Liver (tissue), 9 donors: ENCODE results near the gene ACTR10. TPM values are rescaled to one million over a fixed set of nuclear protein-coding genes. Genes with fewer than 3 reads are reported as not detected.

ENCODE experiments used
- DNase-seq: peaks from one replicate; pipeline ENCODE4 v3.0.0-alpha.2; 2017; ENCODE audit warnings: low spot score
- H3K27ac ChIP-seq, 2 donors: one replicate each; pipeline ENCODE4 v1.7.0; 2013; ENCODE audit warnings: inconsistent platforms in 2 of 2, low read length in 2 of 2, control low read depth in 1 of 2, low read depth in 1 of 2, mild to moderate bottlenecking in 1 of 2
- H3K27me3 ChIP-seq, 4 donors: one replicate each; pipeline versions ENCODE4 v1.6.1 to v1.7.0; 2013; ENCODE audit warnings: low read length in 3 of 4, inconsistent platforms in 1 of 4, mild to moderate bottlenecking in 1 of 4, moderate library complexity in 1 of 4; ENCODE audit not compliant: control insufficient read depth in 4 of 4, insufficient read depth in 4 of 4
- H3K36me3 ChIP-seq, 4 donors: one replicate each; pipeline versions ENCODE4 v1.6.1 to v1.7.0; 2013; ENCODE audit warnings: low read length in 3 of 4, mild to moderate bottlenecking in 3 of 4, low read depth in 1 of 4, moderate library complexity in 1 of 4; ENCODE audit not compliant: control insufficient read depth in 4 of 4, insufficient read depth in 3 of 4
- H3K4me1 ChIP-seq, 4 donors: one replicate each; pipeline versions ENCODE4 v1.6.1 to v1.7.0; 2013; ENCODE audit warnings: low read length in 3 of 4, mild to moderate bottlenecking in 3 of 4, moderate library complexity in 1 of 4; ENCODE audit not compliant: control insufficient read depth in 4 of 4, insufficient read depth in 4 of 4
- H3K4me3 ChIP-seq, 3 donors: one replicate each; pipeline versions ENCODE4 v1.6.1 to v1.7.0; 2013; ENCODE audit warnings: low read length in 3 of 3, control low read depth in 1 of 3, low read depth in 1 of 3, mild to moderate bottlenecking in 1 of 3
- H3K9ac ChIP-seq, 2 donors: one replicate each; pipeline ENCODE4 v1.7.0; 2013; ENCODE audit warnings: low read length in 2 of 2, mild to moderate bottlenecking in 2 of 2, moderate library complexity in 2 of 2, control low read depth in 1 of 2, low read depth in 1 of 2
- H3K9me3 ChIP-seq, 4 donors: one replicate each; pipeline versions ENCODE4 v1.6.1 to v1.7.0; 2013; ENCODE audit warnings: low read length in 3 of 4; ENCODE audit not compliant: control insufficient read depth in 4 of 4
- EGR1 ChIP-seq, 2 donors: IDR thresholded peaks; 2 replicates each; pipeline ENCODE4 v1.6.1; 2016 to 2018; ENCODE audit warnings: antibody characterized with exemption in 2 of 2, low read depth in 2 of 2
- HNF4A ChIP-seq, 2 donors: conservative IDR thresholded peaks; 2 replicates each; pipeline ENCODE4 v1.6.1; 2016; ENCODE audit warnings: antibody characterized with exemption in 2 of 2, mild to moderate bottlenecking in 2 of 2
- JUND ChIP-seq, 2 donors: IDR thresholded peaks; 2 replicates each; pipeline ENCODE4 v1.6.1; 2016; ENCODE audit warnings: antibody characterized with exemption in 2 of 2
- NR2F2 ChIP-seq: IDR thresholded peaks from 2 replicates; pipeline ENCODE4 v1.6.1; 2016; ENCODE audit warnings: antibody characterized with exemption
- RXRA ChIP-seq, 2 donors: IDR thresholded peaks; 2 replicates each; pipeline ENCODE4 v1.6.1; 2017 to 2018; ENCODE audit warnings: antibody characterized with exemption in 2 of 2, mild to moderate bottlenecking in 1 of 2
- SP1 ChIP-seq: IDR thresholded peaks from 2 replicates; pipeline ENCODE4 v1.6.1; 2018; ENCODE audit warnings: antibody characterized with exemption, mild to moderate bottlenecking
- TAF1 ChIP-seq: conservative IDR thresholded peaks from 2 replicates; pipeline ENCODE4 v1.6.1; 2016; ENCODE audit warnings: antibody characterized with exemption, mild to moderate bottlenecking
- YY1 ChIP-seq: IDR thresholded peaks from 2 replicates; pipeline ENCODE4 v1.6.1; 2016; ENCODE audit warnings: antibody characterized with exemption, mild to moderate bottlenecking
- WGBS: extraction: QIAGEN DNeasy Blood & Tissue Kit; methylation state at CpG from one replicate; pipeline ENCODE4 v1.1.7; 2013; 5-methylcytosine and 5-hydroxymethylcytosine counted together
- polyA plus RNA-seq, 2 donors: library from polyadenylated mRNA; stranded (reverse) in 1 of 2; unstranded in 1 of 2; fragments of 200-250 nt in 1 of 2; fragments of >200 nt in 1 of 2; fragmentation: Nextera tagmentation in 1 of 2; extraction: Ambion mirVana in 1 of 2; gene quantifications; one replicate each; pipeline versions ENCODE4 v1.2.1 to v1.2.3, GENCODE V29; 2013 to 2015
- total RNA-seq, 2 donors: library from RNA; depleted of rRNA; stranded (reverse); fragments of >200 nt; gene quantifications; one replicate each; pipeline ENCODE4 v1.2.3, GENCODE V29; 2014
- TF ChIP-seq, protein P1 (sequence below): IDR thresholded peaks from 2 replicates; pipeline ENCODE4 v1.6.1; 2016; ENCODE audit warnings: antibody characterized with exemption
- TF ChIP-seq, protein P2 (sequence below): IDR thresholded peaks from 2 replicates; pipeline ENCODE4 v1.6.1; 2016; ENCODE audit warnings: antibody characterized with exemption
- TF ChIP-seq, protein P3 (sequence below): fragments of 150-350 bp; IDR thresholded peaks from 2 replicates; pipeline ENCODE4 v1.5.1; 2017; ENCODE audit warnings: improper control_type of control experiment, low read depth, low read length; ENCODE audit not compliant: missing input control
- donor health status: healthy.
- donor health status: healthy.
- donor health status: healthy.
- donor health status: healthy.
- donor health status: healthy.

The ACTR10 gene
- total and polyA plus RNA-seq, 4 donors: 19.2 to 42.0 (median 25.2) TPM

DNA sequence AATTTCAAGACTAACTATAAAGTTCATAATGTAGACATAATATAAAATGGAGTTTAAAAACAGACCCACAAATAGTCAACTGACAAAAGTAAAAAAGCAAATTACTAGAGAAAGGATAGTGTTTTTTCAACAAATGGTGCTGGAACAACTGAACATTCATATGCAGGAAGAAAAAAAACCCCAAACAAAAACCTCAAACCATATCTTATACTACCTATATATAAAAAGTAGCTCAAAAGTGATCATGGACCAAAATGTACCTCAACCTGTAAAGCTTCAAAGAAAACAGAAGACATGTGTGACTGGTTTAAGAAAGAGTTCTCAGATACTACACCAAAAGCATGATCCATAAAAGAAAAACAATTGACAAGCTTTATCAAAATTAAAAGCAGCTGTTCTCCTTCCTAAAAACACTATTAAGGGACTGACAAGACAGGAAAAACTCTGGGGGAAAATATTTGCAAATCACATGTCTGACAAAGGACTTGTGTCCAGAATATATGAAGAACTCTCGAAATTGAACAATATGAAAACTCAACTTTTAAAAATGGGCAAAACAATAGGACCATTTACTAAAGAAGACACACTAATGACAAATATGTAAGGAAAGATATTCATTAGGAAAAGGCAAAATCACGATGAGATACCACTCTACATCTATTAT is 75.7 kb downstream of the ACTR10 start (continued):
- TF ChIP-seq, protein P1, sequence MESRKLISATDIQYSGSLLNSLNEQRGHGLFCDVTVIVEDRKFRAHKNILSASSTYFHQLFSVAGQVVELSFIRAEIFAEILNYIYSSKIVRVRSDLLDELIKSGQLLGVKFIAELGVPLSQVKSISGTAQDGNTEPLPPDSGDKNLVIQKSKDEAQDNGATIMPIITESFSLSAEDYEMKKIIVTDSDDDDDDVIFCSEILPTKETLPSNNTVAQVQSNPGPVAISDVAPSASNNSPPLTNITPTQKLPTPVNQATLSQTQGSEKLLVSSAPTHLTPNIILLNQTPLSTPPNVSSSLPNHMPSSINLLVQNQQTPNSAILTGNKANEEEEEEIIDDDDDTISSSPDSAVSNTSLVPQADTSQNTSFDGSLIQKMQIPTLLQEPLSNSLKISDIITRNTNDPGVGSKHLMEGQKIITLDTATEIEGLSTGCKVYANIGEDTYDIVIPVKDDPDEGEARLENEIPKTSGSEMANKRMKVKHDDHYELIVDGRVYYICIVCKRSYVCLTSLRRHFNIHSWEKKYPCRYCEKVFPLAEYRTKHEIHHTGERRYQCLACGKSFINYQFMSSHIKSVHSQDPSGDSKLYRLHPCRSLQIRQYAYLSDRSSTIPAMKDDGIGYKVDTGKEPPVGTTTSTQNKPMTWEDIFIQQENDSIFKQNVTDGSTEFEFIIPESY: no peak
- TF ChIP-seq SP1 (no peak), YY1 (no peak), EGR1 (IDR thresholded peaks at IDR 0.05; ENCODE audit: low read depth in 2 of 2) (no peak), TAF1 (no peak), RXRA (IDR thresholded peaks at IDR 0.05) (no peak), JUND (IDR thresholded peaks at IDR 0.05) (no peak), HNF4A (conservative IDR thresholded peaks at IDR 0.05) (no peak)
- TF ChIP-seq, protein P2, sequence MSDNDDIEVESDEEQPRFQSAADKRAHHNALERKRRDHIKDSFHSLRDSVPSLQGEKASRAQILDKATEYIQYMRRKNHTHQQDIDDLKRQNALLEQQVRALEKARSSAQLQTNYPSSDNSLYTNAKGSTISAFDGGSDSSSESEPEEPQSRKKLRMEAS: no peak

GRCh38 chr14:58276208-58276607 is 76.3 kb downstream of the ACTR10 start:
- H3K4me1 ChIP-seq: peaks cover 4 to 40% (median 27%) of the 10 kb centered on the region in 4 donors
- no peaks in the 10 kb centered on the region for H3K27me3 ChIP-seq
- H3K4me3 ChIP-seq: no peak overlapping the region
- peak overlapping the region in 1 of 2 donors; percentile 8 for H3K27ac ChIP-seq
- 96% methylated on average over 1 of the region's 1 CpG for WGBS
- TF ChIP-seq RXRA (IDR thresholded peaks at IDR 0.05) (no peak), HNF4A (conservative IDR thresholded peaks at IDR 0.05) (no peak), EGR1 (IDR thresholded peaks at IDR 0.05; ENCODE audit: low read depth in 2 of 2) (no peak)
- TF ChIP-seq, protein P3, sequence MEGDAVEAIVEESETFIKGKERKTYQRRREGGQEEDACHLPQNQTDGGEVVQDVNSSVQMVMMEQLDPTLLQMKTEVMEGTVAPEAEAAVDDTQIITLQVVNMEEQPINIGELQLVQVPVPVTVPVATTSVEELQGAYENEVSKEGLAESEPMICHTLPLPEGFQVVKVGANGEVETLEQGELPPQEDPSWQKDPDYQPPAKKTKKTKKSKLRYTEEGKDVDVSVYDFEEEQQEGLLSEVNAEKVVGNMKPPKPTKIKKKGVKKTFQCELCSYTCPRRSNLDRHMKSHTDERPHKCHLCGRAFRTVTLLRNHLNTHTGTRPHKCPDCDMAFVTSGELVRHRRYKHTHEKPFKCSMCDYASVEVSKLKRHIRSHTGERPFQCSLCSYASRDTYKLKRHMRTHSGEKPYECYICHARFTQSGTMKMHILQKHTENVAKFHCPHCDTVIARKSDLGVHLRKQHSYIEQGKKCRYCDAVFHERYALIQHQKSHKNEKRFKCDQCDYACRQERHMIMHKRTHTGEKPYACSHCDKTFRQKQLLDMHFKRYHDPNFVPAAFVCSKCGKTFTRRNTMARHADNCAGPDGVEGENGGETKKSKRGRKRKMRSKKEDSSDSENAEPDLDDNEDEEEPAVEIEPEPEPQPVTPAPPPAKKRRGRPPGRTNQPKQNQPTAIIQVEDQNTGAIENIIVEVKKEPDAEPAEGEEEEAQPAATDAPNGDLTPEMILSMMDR: no peak
- H3K36me3 ChIP-seq: peaks cover 0 to 16% (median 10%) of the 10 kb centered on the region in 4 donors
- H3K9ac ChIP-seq: peak overlapping the region in 1 of 2 donors; percentile 27
- DNase-seq: no peak
- no peaks in the 10 kb centered on the region for H3K9me3 ChIP-seq

GRCh38 chr14:58278177-58278576 is 78.2 kb downstream of the ACTR10 start:
- 97% methylated on average over 8 of the region's 8 CpGs for WGBS
- no peak overlapping the region for H3K4me3 ChIP-seq
- no peaks in the 10 kb centered on the region for H3K9me3 ChIP-seq
- H3K27ac ChIP-seq: no peak overlapping the region
- peaks cover 0 to 12% (median 4%) of the 10 kb centered on the region in 4 donors for H3K36me3 ChIP-seq
- H3K27me3 ChIP-seq: no peaks in the 10 kb centered on the region
- H3K9ac ChIP-seq: no peak overlapping the region
- TF ChIP-seq, protein P3: no peak
- TF ChIP-seq NR2F2: no peak
- TF ChIP-seq, protein P1: no peak
- no peak for DNase-seq
- peaks cover 4 to 45% (median 29%) of the 10 kb centered on the region in 4 donors for H3K4me1 ChIP-seq
